GM19238 (cell line): Measurements from ENCODE around the gene ZNF518A.
A peak's percentile ranks its signal among the peaks of the same experiment; 100 is the strongest.
"Not testable (repeated sequence)": the region's sequence is repeated elsewhere in the genome, so short reads cannot be mapped to it uniquely, and the experiment has no call there.

Experiments used
- DNase-seq: peaks from one replicate; pipeline ENCODE4 v3.0.0; 2011; ENCODE audit warnings: low spot score; ENCODE audit not compliant: insufficient read length

The ZNF518A gene

GRCh38 chr10:96131621-96132020 lies 1.5 kb downstream of the ZNF518A start:
- DNase-seq: no peak

- DNase-seq: no peak
Observed at GRCh38 chr10:96133135-96133534, 3.0 kb downstream of the ZNF518A start.

GRCh38 chr10:96136810-96137209 lies 6.7 kb downstream of the ZNF518A start:
- no peak for DNase-seq

- DNase-seq: no peak
Observed at GRCh38 chr10:96137567-96137966, 7.5 kb downstream of the ZNF518A start.

- peak; percentile 4 for DNase-seq
Observed at GRCh38 chr10:96138102-96138501, 8.0 kb downstream of the ZNF518A start.

GRCh38 chr10:96152437-96152836 lies 22.3 kb downstream of the ZNF518A start:
- no peak for DNase-seq

- DNase-seq: no peak
Observed at GRCh38 chr10:96153070-96153469, 23.0 kb downstream of the ZNF518A start.

- no peak for DNase-seq
Observed at GRCh38 chr10:96165726-96166125, 35.6 kb downstream of the ZNF518A start.

GRCh38 chr10:96168546-96168945 lies 38.4 kb downstream of the ZNF518A start:
- DNase-seq: no peak

- no peak for DNase-seq
Observed at GRCh38 chr10:96170230-96170629, 40.1 kb downstream of the ZNF518A start.

- DNase-seq: no peak
Observed at GRCh38 chr10:96172666-96173065, 42.6 kb downstream of the ZNF518A start.

- DNase-seq: no peak
Observed at GRCh38 chr10:96176985-96177384, 46.9 kb downstream of the ZNF518A start.

GRCh38 chr10:96188421-96188820 lies 58.3 kb downstream of the ZNF518A start:
- no peak for DNase-seq

GRCh38 chr10:96188916-96189315 lies 58.8 kb downstream of the ZNF518A start:
- no peak for DNase-seq

- DNase-seq: not testable (repeated sequence)
Observed at GRCh38 chr10:96189505-96189904, 59.4 kb downstream of the ZNF518A start.

- no peak for DNase-seq
Observed at GRCh38 chr10:96201525-96201924, 71.4 kb downstream of the ZNF518A start.

- no peak for DNase-seq
Observed at GRCh38 chr10:96205580-96205979, 75.5 kb downstream of the ZNF518A start.

GRCh38 chr10:96208271-96208670 lies 78.2 kb downstream of the ZNF518A start:
- no peak for DNase-seq

GRCh38 chr10:96208946-96209345 lies 78.8 kb downstream of the ZNF518A start:
- no peak for DNase-seq

GRCh38 chr10:96211764-96212163 lies 81.7 kb downstream of the ZNF518A start:
- DNase-seq: no peak

- no peak for DNase-seq
Observed at GRCh38 chr10:96212911-96213310, 82.8 kb downstream of the ZNF518A start.
